Peyer's patch (tissue), 4 donors: ENCODE measurements around the gene NR0B1. TPM values are rescaled to one million over a fixed set of nuclear protein-coding genes. Genes with fewer than 3 reads are reported as not detected.

Experiments
- DNase-seq, 3 donors: peaks; one replicate each; pipeline ENCODE4 v3.0.0-alpha.2; 2017 to 2019
- H3K27ac ChIP-seq, 4 donors: fragments of 200-600 bp; sonication (generic); one replicate each; pipeline ENCODE4 v1.5.1; 2016 to 2019
- H3K27me3 ChIP-seq, 2 donors: fragments of 200-600 bp; sonication (generic); one replicate each; pipeline ENCODE4 v1.5.1; 2019
- H3K36me3 ChIP-seq, 3 donors: fragments of 200-600 bp; sonication (generic); one replicate each; pipeline ENCODE4 v1.5.1; 2016 to 2019
- H3K4me1 ChIP-seq, 4 donors: fragments of 200-600 bp; sonication (generic); one replicate each; pipeline ENCODE4 v1.5.1; 2016 to 2019
- H3K4me3 ChIP-seq, 4 donors: fragments of 200-600 bp; sonication (generic); 1 replicate in 3 of 4; 2 replicates in 1 of 4; pipeline ENCODE4 v1.5.1; 2016 to 2019; ENCODE audit warnings: mild to moderate bottlenecking in 1 of 4
- H3K9me3 ChIP-seq, 4 donors: fragments of 200-600 bp; sonication (generic); one replicate each; pipeline ENCODE4 v1.5.1; 2016 to 2019; ENCODE audit warnings: mild to moderate bottlenecking in 1 of 4
- POLR2A ChIP-seq, 2 donors: fragments of 450-650 bp; IDR thresholded peaks; one replicate each; pipeline ENCODE4 v1.5.1; 2017; ENCODE audit warnings: antibody characterized with exemption in 2 of 2, mild to moderate bottlenecking in 2 of 2, moderate library complexity in 2 of 2
- total RNA-seq, 4 donors: library from RNA; depleted of rRNA; stranded (reverse); fragments of >200 nt; gene quantifications; one replicate each; pipeline ENCODE4 v1.1.0, GENCODE V29; 2016
- TF ChIP-seq, protein P1 (sequence below), 6 experiments: fragments of 450-650 bp in 4 of 6; fragments of 200-600 bp in 2 of 6; sonication (generic) in 1 of 6; IDR thresholded peaks; one replicate each; pipeline ENCODE4 v1.5.1; 2017 to 2019; ENCODE audit warnings: antibody characterized with exemption in 6 of 6, mild to moderate bottlenecking in 3 of 6, moderate library complexity in 1 of 6

Gene NR0B1
- total RNA-seq, 4 donors from 2014 or later: not detected

- no peak for TF ChIP-seq POLR2A (IDR thresholded peaks at IDR 0.05)
- TF ChIP-seq, protein P1, sequence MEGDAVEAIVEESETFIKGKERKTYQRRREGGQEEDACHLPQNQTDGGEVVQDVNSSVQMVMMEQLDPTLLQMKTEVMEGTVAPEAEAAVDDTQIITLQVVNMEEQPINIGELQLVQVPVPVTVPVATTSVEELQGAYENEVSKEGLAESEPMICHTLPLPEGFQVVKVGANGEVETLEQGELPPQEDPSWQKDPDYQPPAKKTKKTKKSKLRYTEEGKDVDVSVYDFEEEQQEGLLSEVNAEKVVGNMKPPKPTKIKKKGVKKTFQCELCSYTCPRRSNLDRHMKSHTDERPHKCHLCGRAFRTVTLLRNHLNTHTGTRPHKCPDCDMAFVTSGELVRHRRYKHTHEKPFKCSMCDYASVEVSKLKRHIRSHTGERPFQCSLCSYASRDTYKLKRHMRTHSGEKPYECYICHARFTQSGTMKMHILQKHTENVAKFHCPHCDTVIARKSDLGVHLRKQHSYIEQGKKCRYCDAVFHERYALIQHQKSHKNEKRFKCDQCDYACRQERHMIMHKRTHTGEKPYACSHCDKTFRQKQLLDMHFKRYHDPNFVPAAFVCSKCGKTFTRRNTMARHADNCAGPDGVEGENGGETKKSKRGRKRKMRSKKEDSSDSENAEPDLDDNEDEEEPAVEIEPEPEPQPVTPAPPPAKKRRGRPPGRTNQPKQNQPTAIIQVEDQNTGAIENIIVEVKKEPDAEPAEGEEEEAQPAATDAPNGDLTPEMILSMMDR (IDR thresholded peaks at IDR 0.05): no peak
- Histone ChIP-seq H3K27ac (no peak overlapping the region), H3K9me3 (no peaks in the 10 kb centered on the region), H3K27me3 (no peaks in the 10 kb centered on the region), H3K4me1 (no peaks in the 10 kb centered on the region), H3K36me3 (no peaks in the 10 kb centered on the region), H3K4me3 (no peak overlapping the region)
- no peak for DNase-seq
Observed at GRCh38 chrX:30307466-30307865, 1.7 kb downstream of the NR0B1 start.

DNA sequence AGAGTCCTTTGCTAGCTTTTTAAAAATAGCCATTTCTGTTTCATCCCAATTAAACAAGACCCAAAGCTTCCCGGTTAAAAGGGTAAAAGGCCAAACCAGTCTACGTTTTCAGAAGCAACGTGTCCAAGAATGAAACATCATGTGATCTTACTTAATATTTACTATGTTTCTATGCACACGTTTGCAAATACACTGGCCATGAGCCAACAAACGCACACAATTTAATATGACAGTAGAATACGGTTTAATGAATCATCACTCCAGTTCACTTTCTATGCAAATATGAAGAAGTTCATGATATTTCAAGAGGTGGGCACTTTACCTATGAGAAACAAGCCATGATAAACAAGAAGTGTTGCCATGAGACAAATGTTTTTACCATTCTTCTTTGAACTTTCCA, 4.3 kb downstream of the NR0B1 start:
- H3K9me3 ChIP-seq: no peaks in the 10 kb centered on the region
- TF ChIP-seq, protein P1 (IDR thresholded peaks at IDR 0.05): no peak
- no peak for TF ChIP-seq POLR2A (IDR thresholded peaks at IDR 0.05)
- H3K4me1 ChIP-seq: no peaks in the 10 kb centered on the region
- no peak overlapping the region for H3K4me3 ChIP-seq
- H3K36me3 ChIP-seq: no peaks in the 10 kb centered on the region
- H3K27me3 ChIP-seq: no peaks in the 10 kb centered on the region
- H3K27ac ChIP-seq: no peak overlapping the region
- no peak for DNase-seq

DNA sequence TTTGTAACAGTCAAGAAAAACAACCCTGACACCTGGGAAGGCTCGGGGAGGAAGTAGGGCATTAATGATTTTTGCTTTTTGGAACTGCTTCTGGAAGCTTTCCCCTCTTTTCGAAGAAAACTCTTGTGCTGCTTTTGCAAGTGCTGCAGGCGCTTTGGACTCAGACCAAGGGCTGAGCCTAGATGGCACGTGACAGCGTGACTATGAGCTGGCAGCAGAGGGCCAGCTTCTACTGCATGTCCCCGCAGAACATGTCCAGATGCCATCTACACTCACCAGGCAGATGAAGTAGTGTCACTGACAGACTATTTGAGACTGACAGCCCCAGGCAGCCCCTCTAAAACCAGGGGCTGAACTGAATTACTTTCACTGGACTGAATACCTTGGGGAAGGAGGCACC, 6.2 kb downstream of the NR0B1 start:
- TF ChIP-seq, protein P1 (IDR thresholded peaks at IDR 0.05): no peak
- no peak for TF ChIP-seq POLR2A (IDR thresholded peaks at IDR 0.05)
- H3K9me3 ChIP-seq: no peaks in the 10 kb centered on the region
- H3K27me3 ChIP-seq: no peaks in the 10 kb centered on the region
- no peak overlapping the region for H3K27ac ChIP-seq
- DNase-seq: no peak
- H3K4me3 ChIP-seq: no peak overlapping the region
- no peaks in the 10 kb centered on the region for H3K4me1 ChIP-seq
- H3K36me3 ChIP-seq: no peaks in the 10 kb centered on the region

GRCh38 chrX:30301963-30302362, 7.2 kb downstream of the NR0B1 start:
- Histone ChIP-seq H3K4me3 (no peak overlapping the region), H3K4me1 (no peaks in the 10 kb centered on the region), H3K9me3 (no peaks in the 10 kb centered on the region), H3K36me3 (no peaks in the 10 kb centered on the region), H3K27me3 (no peaks in the 10 kb centered on the region), H3K27ac (no peak overlapping the region)
- DNase-seq: no peak
- TF ChIP-seq, protein P1 (IDR thresholded peaks at IDR 0.05): no peak
- TF ChIP-seq POLR2A (IDR thresholded peaks at IDR 0.05): no peak

- TF ChIP-seq, protein P1 (IDR thresholded peaks at IDR 0.05): no peak
- no peak for TF ChIP-seq POLR2A (IDR thresholded peaks at IDR 0.05)
- no peaks in the 10 kb centered on the region for H3K4me1 ChIP-seq
- H3K27me3 ChIP-seq: no peaks in the 10 kb centered on the region
- no peaks in the 10 kb centered on the region for H3K36me3 ChIP-seq
- no peak overlapping the region for H3K27ac ChIP-seq
- H3K4me3 ChIP-seq: no peak overlapping the region
- no peaks in the 10 kb centered on the region for H3K9me3 ChIP-seq
- DNase-seq: no peak
Observed at GRCh38 chrX:30301208-30301607, 8.0 kb downstream of the NR0B1 start.
